Heart left ventricle (tissue), 13 donors: Measurements from ENCODE around the gene EPHA8.

Source experiments
- POLR2A ChIP-seq, 2 donors: fragments of 450-650 bp; IDR thresholded peaks; one replicate each; pipeline ENCODE4 v1.6.1; 2017; ENCODE audit warnings: antibody characterized with exemption in 2 of 2, mild to moderate bottlenecking in 2 of 2, moderate library complexity in 2 of 2
- TF ChIP-seq, protein P1 (sequence below), 12 donors: fragments of 200-600 bp; sonication (generic) in 4 of 12; IDR thresholded peaks; one replicate each; pipeline versions ENCODE4 v1.5.0 to v1.8.0; 2018 to 2022; ENCODE audit warnings: antibody characterized with exemption in 12 of 12, mild to moderate bottlenecking in 5 of 12
- donor health status: ischemic (EF 13 %, LVEDD 7.1; RV severe dilation, severe dysfunction).
- donor health status: DM: no; HTN: yes; CAD: no.
- donor health status: DM: no; HTN: no; CAD: no.
- donor health status: ischemic (EF 25% LVEDD 6.9; RV normal size, moderate dysfunction).
- donor health status: ischemic (EF 25% LVEDD 5.7; RV mildly dilated, moderate dysfunction).
- donor health status: ischemic (EF 35%, LVEDD 5.7; RV mildly dilated, moderate dysfunction).
- donor health status: nonischemic (EF 11% LVEDD 7.7; RV severe dilation, severe dysfunction).
- donor health status: DM: yes; HTN: yes; CAD: no.
- donor health status: PGD.
- donor health status: ischemic (EF 29% LVEDD 5.4; RV normal size, mild dysfunction).
- donor health status: nonischemic (EF 23%, LVEDD 6.1; RV moderate dilation, normal function).

DNA sequence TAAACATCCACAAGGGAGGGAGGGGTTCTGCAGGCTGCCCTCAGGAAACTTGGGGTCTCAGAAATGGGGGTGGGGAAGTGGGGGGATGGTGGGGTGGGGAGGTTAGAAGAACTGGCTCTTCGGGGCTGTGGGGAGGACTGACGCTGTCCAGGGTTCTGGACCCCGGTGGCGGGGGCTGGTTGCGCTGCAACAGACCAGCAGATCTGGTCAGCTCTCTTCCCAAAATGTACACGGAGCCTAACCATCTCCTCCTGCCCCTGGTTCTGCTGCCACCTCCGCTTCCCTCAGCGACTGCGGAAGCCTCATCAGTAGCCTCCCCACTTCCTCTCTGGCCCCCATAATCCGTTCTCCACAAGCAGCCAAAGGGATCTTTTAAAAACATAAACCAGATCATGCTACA, 43.9 kb downstream of the EPHA8 start:
- TF ChIP-seq, protein P1, sequence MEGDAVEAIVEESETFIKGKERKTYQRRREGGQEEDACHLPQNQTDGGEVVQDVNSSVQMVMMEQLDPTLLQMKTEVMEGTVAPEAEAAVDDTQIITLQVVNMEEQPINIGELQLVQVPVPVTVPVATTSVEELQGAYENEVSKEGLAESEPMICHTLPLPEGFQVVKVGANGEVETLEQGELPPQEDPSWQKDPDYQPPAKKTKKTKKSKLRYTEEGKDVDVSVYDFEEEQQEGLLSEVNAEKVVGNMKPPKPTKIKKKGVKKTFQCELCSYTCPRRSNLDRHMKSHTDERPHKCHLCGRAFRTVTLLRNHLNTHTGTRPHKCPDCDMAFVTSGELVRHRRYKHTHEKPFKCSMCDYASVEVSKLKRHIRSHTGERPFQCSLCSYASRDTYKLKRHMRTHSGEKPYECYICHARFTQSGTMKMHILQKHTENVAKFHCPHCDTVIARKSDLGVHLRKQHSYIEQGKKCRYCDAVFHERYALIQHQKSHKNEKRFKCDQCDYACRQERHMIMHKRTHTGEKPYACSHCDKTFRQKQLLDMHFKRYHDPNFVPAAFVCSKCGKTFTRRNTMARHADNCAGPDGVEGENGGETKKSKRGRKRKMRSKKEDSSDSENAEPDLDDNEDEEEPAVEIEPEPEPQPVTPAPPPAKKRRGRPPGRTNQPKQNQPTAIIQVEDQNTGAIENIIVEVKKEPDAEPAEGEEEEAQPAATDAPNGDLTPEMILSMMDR (IDR thresholded peaks at IDR 0.05): no peak
- no peak for TF ChIP-seq POLR2A (IDR thresholded peaks at IDR 0.05)
